ENCODE data around the gene RIC8B.

DNA sequence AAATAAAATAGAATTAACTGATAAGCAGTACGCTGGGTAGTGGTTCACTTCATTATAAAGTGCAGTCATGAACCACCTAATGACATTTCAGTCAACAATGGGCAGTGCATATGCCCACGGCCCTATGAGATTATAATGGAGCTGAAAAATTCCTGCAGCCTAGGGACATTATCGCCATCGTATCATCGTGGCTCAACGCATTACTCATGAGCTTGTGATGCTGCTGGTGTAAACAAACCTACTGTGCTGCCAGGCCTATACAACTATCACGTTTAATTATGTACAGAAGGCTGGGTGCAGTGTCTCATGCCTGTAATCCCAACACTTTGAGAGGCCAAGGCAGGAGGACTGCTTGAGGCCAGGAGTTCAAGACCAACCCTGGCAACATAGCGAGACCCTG is 119.0 kb downstream of the RIC8B start:
- TF ChIP-seq, protein P1, sequence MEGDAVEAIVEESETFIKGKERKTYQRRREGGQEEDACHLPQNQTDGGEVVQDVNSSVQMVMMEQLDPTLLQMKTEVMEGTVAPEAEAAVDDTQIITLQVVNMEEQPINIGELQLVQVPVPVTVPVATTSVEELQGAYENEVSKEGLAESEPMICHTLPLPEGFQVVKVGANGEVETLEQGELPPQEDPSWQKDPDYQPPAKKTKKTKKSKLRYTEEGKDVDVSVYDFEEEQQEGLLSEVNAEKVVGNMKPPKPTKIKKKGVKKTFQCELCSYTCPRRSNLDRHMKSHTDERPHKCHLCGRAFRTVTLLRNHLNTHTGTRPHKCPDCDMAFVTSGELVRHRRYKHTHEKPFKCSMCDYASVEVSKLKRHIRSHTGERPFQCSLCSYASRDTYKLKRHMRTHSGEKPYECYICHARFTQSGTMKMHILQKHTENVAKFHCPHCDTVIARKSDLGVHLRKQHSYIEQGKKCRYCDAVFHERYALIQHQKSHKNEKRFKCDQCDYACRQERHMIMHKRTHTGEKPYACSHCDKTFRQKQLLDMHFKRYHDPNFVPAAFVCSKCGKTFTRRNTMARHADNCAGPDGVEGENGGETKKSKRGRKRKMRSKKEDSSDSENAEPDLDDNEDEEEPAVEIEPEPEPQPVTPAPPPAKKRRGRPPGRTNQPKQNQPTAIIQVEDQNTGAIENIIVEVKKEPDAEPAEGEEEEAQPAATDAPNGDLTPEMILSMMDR (conservative IDR thresholded peaks at IDR 0.05) = no peak
- no peak for TF ChIP-seq EZH2 (IDR thresholded peaks at IDR 0.05; ENCODE audit: low read depth)
